Measurements from ENCODE around the gene ZNF562.
"Not testable (repeated sequence)": the region's sequence is repeated elsewhere in the genome, so short reads cannot be mapped to it uniquely, and the experiment has no call there.

ZNF562 gene

GRCh38 chr19:9674663-9675357, at the start of gene ZNF562:
ZNF562 (minus strand) TSS chr19:9675100; CDS start chr19:9660744, 14,356 bp downstream.
- peak; percentile 58 to 84 (median 66) for DNase-seq

GRCh38 chr19:9724157-9724556, 49.3 kb upstream of the ZNF562 start:
- DNase-seq, result no peak

- DNase-seq, result no peak
Observed at GRCh38 chr19:9721861-9722260, 47.0 kb upstream of the ZNF562 start.

GRCh38 chr19:9720541-9720940, 45.6 kb upstream of the ZNF562 start:
- no peak for DNase-seq

- no peak for DNase-seq
Observed at GRCh38 chr19:9711815-9712214, 36.9 kb upstream of the ZNF562 start.

GRCh38 chr19:9709305-9709704, 34.4 kb upstream of the ZNF562 start:
- DNase-seq, result no peak

- DNase-seq, result no peak
Observed at GRCh38 chr19:9705836-9706235, 30.9 kb upstream of the ZNF562 start.

- DNase-seq, result no peak
Observed at GRCh38 chr19:9702186-9702585, 27.3 kb upstream of the ZNF562 start.

- DNase-seq, result no peak
Observed at GRCh38 chr19:9700229-9700981, 25.5 kb upstream of the ZNF562 start.

GRCh38 chr19:9690301-9690700, 15.4 kb upstream of the ZNF562 start:
- DNase-seq, result not testable (repeated sequence)

GRCh38 chr19:9679996-9680395, 5.1 kb upstream of the ZNF562 start:
- not testable (repeated sequence) for DNase-seq

- DNase-seq, result not testable (repeated sequence)
Observed at GRCh38 chr19:9675358-9675901, 530 bp upstream of the ZNF562 start.

GRCh38 chr19:9673912-9674662, 813 bp downstream of the ZNF562 start:
- DNase-seq, result peak in 1 of 6 experiments; percentile 4

GRCh38 chr19:9672893-9673292, 2.0 kb downstream of the ZNF562 start:
- no peak for DNase-seq

- no peak for DNase-seq
Observed at GRCh38 chr19:9671655-9672054, 3.2 kb downstream of the ZNF562 start.

- no peak for DNase-seq
Observed at GRCh38 chr19:9668544-9668943, 6.4 kb downstream of the ZNF562 start.

- no peak for DNase-seq
Observed at GRCh38 chr19:9667898-9668297, 7.0 kb downstream of the ZNF562 start.

- DNase-seq, result no peak
Observed at GRCh38 chr19:9658769-9659168, 16.1 kb downstream of the ZNF562 start.

- DNase-seq, result not testable (repeated sequence)
Observed at GRCh38 chr19:9653066-9653555, 21.8 kb downstream of the ZNF562 start.

- not testable (repeated sequence) for DNase-seq
Observed at GRCh38 chr19:9651464-9651863, 23.4 kb downstream of the ZNF562 start.

GRCh38 chr19:9650345-9650744, 24.6 kb downstream of the ZNF562 start:
- no peak for DNase-seq

GRCh38 chr19:9645472-9645871, 29.4 kb downstream of the ZNF562 start:
- DNase-seq, result no peak

- DNase-seq, result no peak
Observed at GRCh38 chr19:9644472-9644871, 30.4 kb downstream of the ZNF562 start.
